ENCODE results near the gene P2RY10.

DNA sequence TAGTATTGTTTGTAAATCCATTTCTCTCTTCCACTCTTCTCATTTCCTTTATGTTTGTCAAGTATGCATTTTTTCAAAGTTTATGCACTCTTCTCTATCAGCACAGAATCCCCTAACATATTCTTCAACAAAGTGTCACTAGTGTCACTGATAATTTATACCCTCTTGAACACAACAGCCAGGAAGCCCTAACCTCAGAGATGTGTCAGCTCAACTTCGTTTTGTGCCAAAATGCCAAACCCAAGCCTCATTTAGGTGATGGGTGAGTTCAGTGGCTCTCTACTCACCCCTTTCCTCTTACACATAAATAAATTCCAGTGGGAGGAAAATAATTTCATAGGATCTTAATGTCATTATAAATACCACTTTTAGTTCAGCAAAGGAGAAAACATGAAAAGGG, 22.4 kb upstream of the P2RY10 start:
- TF ChIP-seq, protein P1, sequence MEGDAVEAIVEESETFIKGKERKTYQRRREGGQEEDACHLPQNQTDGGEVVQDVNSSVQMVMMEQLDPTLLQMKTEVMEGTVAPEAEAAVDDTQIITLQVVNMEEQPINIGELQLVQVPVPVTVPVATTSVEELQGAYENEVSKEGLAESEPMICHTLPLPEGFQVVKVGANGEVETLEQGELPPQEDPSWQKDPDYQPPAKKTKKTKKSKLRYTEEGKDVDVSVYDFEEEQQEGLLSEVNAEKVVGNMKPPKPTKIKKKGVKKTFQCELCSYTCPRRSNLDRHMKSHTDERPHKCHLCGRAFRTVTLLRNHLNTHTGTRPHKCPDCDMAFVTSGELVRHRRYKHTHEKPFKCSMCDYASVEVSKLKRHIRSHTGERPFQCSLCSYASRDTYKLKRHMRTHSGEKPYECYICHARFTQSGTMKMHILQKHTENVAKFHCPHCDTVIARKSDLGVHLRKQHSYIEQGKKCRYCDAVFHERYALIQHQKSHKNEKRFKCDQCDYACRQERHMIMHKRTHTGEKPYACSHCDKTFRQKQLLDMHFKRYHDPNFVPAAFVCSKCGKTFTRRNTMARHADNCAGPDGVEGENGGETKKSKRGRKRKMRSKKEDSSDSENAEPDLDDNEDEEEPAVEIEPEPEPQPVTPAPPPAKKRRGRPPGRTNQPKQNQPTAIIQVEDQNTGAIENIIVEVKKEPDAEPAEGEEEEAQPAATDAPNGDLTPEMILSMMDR (IDR thresholded peaks at IDR 0.05) = no peak
- TF ChIP-seq POLR2AphosphoS5 (IDR thresholded peaks at IDR 0.05) = no peak
- TF ChIP-seq POLR2A (IDR thresholded peaks at IDR 0.05) = no peak
- TF ChIP-seq EP300 (IDR thresholded peaks at IDR 0.05) = no peak
